Measurements from ENCODE around the gene KCNH8. TPM values are rescaled to one million over a fixed set of nuclear protein-coding genes. Genes with fewer than 3 reads are reported as not detected.

The KCNH8 gene
- total RNA-seq, 1 experiment from 2014 or later, result 1.3 TPM

- DNase-seq, result no peak
- H3K4me1 Mint-ChIP-seq (ENCODE audit: low read depth, unreplicated experiment), result no peaks in the 10 kb centered on the region
- CTCF ChIA-PET, result no interaction called here
- H3K9me3 Mint-ChIP-seq (ENCODE audit: low read depth, unreplicated experiment), result no peaks in the 10 kb centered on the region
- no peaks in the 10 kb centered on the region for H3K27me3 Mint-ChIP-seq (ENCODE audit: unreplicated experiment)
- TF ChIP-seq CTCF (IDR thresholded peaks at IDR 0.05; ENCODE audit: unreplicated experiment), result no peak
- H3K27ac Mint-ChIP-seq (ENCODE audit: unreplicated experiment), result no peak overlapping the region
- BruUV-seq (replicated peaks), result no TSS peak
- H3K4me3 Mint-ChIP-seq (ENCODE audit: low read depth, unreplicated experiment), result no peak overlapping the region
- intact Hi-C loops (cut with micrococcal nuclease; ENCODE audit: unreplicated experiment), result no loop called here
- no peaks in the 10 kb centered on the region for H3K36me3 Mint-ChIP-seq (ENCODE audit: insufficient read depth, unreplicated experiment)
These were observed 246.6 kb downstream of the KCNH8 start for GRCh38 chr3:19394946-19395345.

GRCh38 chr3:19396726-19397125 is 248.4 kb downstream of the KCNH8 start:
- intact Hi-C loops (cut with micrococcal nuclease; ENCODE audit: unreplicated experiment), result no loop called here
- CTCF ChIA-PET, result no interaction called here
- H3K4me3 Mint-ChIP-seq (ENCODE audit: low read depth, unreplicated experiment), result no peak overlapping the region
- no peak for DNase-seq
- BruUV-seq (replicated peaks), result no TSS peak
- no peak for TF ChIP-seq CTCF (IDR thresholded peaks at IDR 0.05; ENCODE audit: unreplicated experiment)
- no peak overlapping the region for H3K27ac Mint-ChIP-seq (ENCODE audit: unreplicated experiment)
- H3K4me1 Mint-ChIP-seq (ENCODE audit: low read depth, unreplicated experiment), result no peaks in the 10 kb centered on the region
- no peaks in the 10 kb centered on the region for H3K36me3 Mint-ChIP-seq (ENCODE audit: insufficient read depth, unreplicated experiment)
- H3K9me3 Mint-ChIP-seq (ENCODE audit: low read depth, unreplicated experiment), result no peaks in the 10 kb centered on the region
- no peaks in the 10 kb centered on the region for H3K27me3 Mint-ChIP-seq (ENCODE audit: unreplicated experiment)

GRCh38 chr3:19399356-19399755 is 251.0 kb downstream of the KCNH8 start:
- no peaks in the 10 kb centered on the region for H3K36me3 Mint-ChIP-seq (ENCODE audit: insufficient read depth, unreplicated experiment)
- H3K4me3 Mint-ChIP-seq (ENCODE audit: low read depth, unreplicated experiment), result no peak overlapping the region
- CTCF ChIA-PET, result interaction anchor here (0.7 kb wide), 1 partner anchor 17 kb away, joined by 3 read pairs; no protein-coding TSS in a partner anchor
- no TSS peak for BruUV-seq (replicated peaks)
- no peaks in the 10 kb centered on the region for H3K9me3 Mint-ChIP-seq (ENCODE audit: low read depth, unreplicated experiment)
- no peak for TF ChIP-seq CTCF (IDR thresholded peaks at IDR 0.05; ENCODE audit: unreplicated experiment)
- H3K4me1 Mint-ChIP-seq (ENCODE audit: low read depth, unreplicated experiment), result no peaks in the 10 kb centered on the region
- H3K27ac Mint-ChIP-seq (ENCODE audit: unreplicated experiment), result no peak overlapping the region
- intact Hi-C loops (cut with micrococcal nuclease; ENCODE audit: unreplicated experiment), result no loop called here
- DNase-seq, result no peak
- H3K27me3 Mint-ChIP-seq (ENCODE audit: unreplicated experiment), result no peaks in the 10 kb centered on the region

GRCh38 chr3:19399836-19400235 is 251.5 kb downstream of the KCNH8 start:
- BruUV-seq (replicated peaks), result no TSS peak
- Mint-ChIP-seq H3K4me3 (ENCODE audit: low read depth, unreplicated experiment) (no peak overlapping the region), H3K9me3 (ENCODE audit: low read depth, unreplicated experiment) (no peaks in the 10 kb centered on the region), H3K27ac (ENCODE audit: unreplicated experiment) (no peak overlapping the region), H3K27me3 (ENCODE audit: unreplicated experiment) (no peaks in the 10 kb centered on the region), H3K4me1 (ENCODE audit: low read depth, unreplicated experiment) (no peaks in the 10 kb centered on the region), H3K36me3 (ENCODE audit: insufficient read depth, unreplicated experiment) (no peaks in the 10 kb centered on the region)
- CTCF ChIA-PET, result interaction anchor here (0.6 to 0.7 kb wide), 2 partner anchors 16 to 841 kb away, joined by 7 read pairs; no protein-coding TSS in a partner anchor
- no peak for DNase-seq
- intact Hi-C loops (cut with micrococcal nuclease; ENCODE audit: unreplicated experiment), result no loop called here
- no peak for TF ChIP-seq CTCF (IDR thresholded peaks at IDR 0.05; ENCODE audit: unreplicated experiment)

Measured in Calu3 (cell line).